Measurements from ENCODE around the gene KRTCAP2. TPM values are rescaled to one million over a fixed set of nuclear protein-coding genes. Genes with fewer than 3 reads are reported as not detected.
"Not testable (repeated sequence)": the region's sequence is repeated elsewhere in the genome, so short reads cannot be mapped to it uniquely, and the experiment has no call there.

The KRTCAP2 gene
- total RNA-seq, 1 donor from 2014 or later: 221 TPM

- intact Hi-C loops (cut with micrococcal nuclease): no loop called here
These were observed 27.8 kb upstream of the KRTCAP2 start for GRCh38 chr1:155200920-155201319.

- intact Hi-C loops (cut with micrococcal nuclease): no loop called here
These were observed 26.7 kb upstream of the KRTCAP2 start for GRCh38 chr1:155199792-155200191.

GRCh38 chr1:155198547-155198906, 25.4 kb upstream of the KRTCAP2 start:
- intact Hi-C loops (cut with micrococcal nuclease): no loop called here

GRCh38 chr1:155197901-155198546, 24.9 kb upstream of the KRTCAP2 start:
- intact Hi-C loops (cut with micrococcal nuclease): no loop called here

GRCh38 chr1:155196893-155197638, 24.0 kb upstream of the KRTCAP2 start:
- intact Hi-C loops (cut with micrococcal nuclease): no loop called here

- intact Hi-C loops (cut with micrococcal nuclease): no loop called here
These were observed 23.2 kb upstream of the KRTCAP2 start for GRCh38 chr1:155196103-155196892.

- intact Hi-C loops (cut with micrococcal nuclease): no loop called here
These were observed 22.3 kb upstream of the KRTCAP2 start for GRCh38 chr1:155195201-155196102.

- intact Hi-C loops (cut with micrococcal nuclease): loop anchor here (1.0 kb wide), 3 partner anchors 13 to 32 kb away; partner anchors contain the start of gene THBS3
These were observed 20.8 kb upstream of the KRTCAP2 start for GRCh38 chr1:155193991-155194240.

- intact Hi-C loops (cut with micrococcal nuclease): no loop called here
These were observed 20.3 kb upstream of the KRTCAP2 start for GRCh38 chr1:155193275-155193990.

- intact Hi-C loops (cut with micrococcal nuclease): no loop called here
These were observed 19.5 kb upstream of the KRTCAP2 start for GRCh38 chr1:155192346-155193274.

GRCh38 chr1:155191904-155192303, 18.8 kb upstream of the KRTCAP2 start:
- intact Hi-C loops (cut with micrococcal nuclease): no loop called here

- intact Hi-C loops (cut with micrococcal nuclease): not testable (repeated sequence)
These were observed 16.8 kb upstream of the KRTCAP2 start for GRCh38 chr1:155189926-155190325.

GRCh38 chr1:155188268-155188667, 15.2 kb upstream of the KRTCAP2 start:
- intact Hi-C loops (cut with micrococcal nuclease): no loop called here

- intact Hi-C loops (cut with micrococcal nuclease): no loop called here
These were observed 14.4 kb upstream of the KRTCAP2 start for GRCh38 chr1:155187456-155187891.

GRCh38 chr1:155186794-155187455, 13.8 kb upstream of the KRTCAP2 start:
- intact Hi-C loops (cut with micrococcal nuclease): no loop called here

- intact Hi-C loops (cut with micrococcal nuclease): no loop called here
These were observed 13.1 kb upstream of the KRTCAP2 start for GRCh38 chr1:155186067-155186793.

- intact Hi-C loops (cut with micrococcal nuclease): no loop called here
These were observed 12.6 kb upstream of the KRTCAP2 start for GRCh38 chr1:155185783-155186066.
